HFFc6 (cell line): ENCODE results near the gene EIF3F. TPM values are rescaled to one million over a fixed set of nuclear protein-coding genes. Genes with fewer than 3 reads are reported as not detected.

ENCODE experiments used
- DNase-seq: peaks from one replicate; pipeline ENCODE4 v3.0.0-alpha.2; 2018
- H3K27ac Mint-ChIP-seq: 2 replicates; pipeline ENCODE4 v1.8.0; 2020; ENCODE audit warnings: mild to moderate bottlenecking, mixed read lengths
- H3K27me3 Mint-ChIP-seq: 2 replicates; pipeline ENCODE4 v1.8.0; 2021; ENCODE audit warnings: mild to moderate bottlenecking, moderate library complexity, mixed read lengths; ENCODE audit not compliant: insufficient read depth
- H3K36me3 Mint-ChIP-seq: 2 replicates; pipeline ENCODE4 v1.8.0; 2021; ENCODE audit warnings: low read depth, mixed read lengths
- H3K4me1 Mint-ChIP-seq: 2 replicates; pipeline ENCODE4 v1.8.0; 2020; ENCODE audit warnings: low read depth, mixed read lengths
- H3K4me3 Mint-ChIP-seq: 2 replicates; pipeline ENCODE4 v1.8.0; 2020; ENCODE audit warnings: mild to moderate bottlenecking, moderate library complexity, mixed read lengths
- H3K9me3 Mint-ChIP-seq: 2 replicates; pipeline ENCODE4 v1.8.0; 2020; ENCODE audit warnings: mild to moderate bottlenecking, mixed read lengths
- total RNA-seq, 6 experiments: library from RNA; stranded (reverse); fragmentation: NEBNext Ultra II Directional; extraction: Animal tissue kit (Norgen Biotek cat#: 25700); gene quantifications; 2 replicates in 1 of 6; 3 replicates in 5 of 6; pipeline ENCODE4 v1.2.3, GENCODE V29; 2021
- TF ChIP-seq, protein P1 (sequence below): fragments of 200-600 bp; sonication (generic); IDR thresholded peaks from 2 replicates; pipeline ENCODE4 v1.5.0; 2021; ENCODE audit warnings: antibody characterized with exemption, mild to moderate bottlenecking

EIF3F gene
- total RNA-seq, 6 experiments from 2014 or later = 312 to 407 (median 344) TPM

DNA sequence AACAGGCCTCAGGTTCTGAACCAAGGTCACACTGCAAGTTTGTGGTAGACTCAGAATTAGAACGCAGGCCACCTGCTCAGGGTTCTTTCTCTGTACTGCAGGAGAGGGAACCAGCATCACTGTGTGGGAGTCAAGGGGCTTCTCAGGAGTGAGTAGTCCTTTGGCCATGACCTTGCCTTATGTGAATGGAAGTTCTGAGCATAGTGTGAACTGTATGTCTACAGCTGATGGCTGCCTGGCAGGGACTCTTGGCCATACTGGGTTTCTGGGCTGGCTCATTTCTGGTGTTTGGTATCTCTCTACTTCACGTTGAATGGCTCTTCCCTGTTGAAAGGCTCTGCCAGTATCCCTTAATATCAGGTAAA lies 53.8 kb downstream of the EIF3F start:
- no peak overlapping the region for H3K4me3 Mint-ChIP-seq
- no peak for DNase-seq
- no peaks in the 10 kb centered on the region for H3K4me1 Mint-ChIP-seq
- no peaks in the 10 kb centered on the region for H3K36me3 Mint-ChIP-seq
- TF ChIP-seq, protein P1, sequence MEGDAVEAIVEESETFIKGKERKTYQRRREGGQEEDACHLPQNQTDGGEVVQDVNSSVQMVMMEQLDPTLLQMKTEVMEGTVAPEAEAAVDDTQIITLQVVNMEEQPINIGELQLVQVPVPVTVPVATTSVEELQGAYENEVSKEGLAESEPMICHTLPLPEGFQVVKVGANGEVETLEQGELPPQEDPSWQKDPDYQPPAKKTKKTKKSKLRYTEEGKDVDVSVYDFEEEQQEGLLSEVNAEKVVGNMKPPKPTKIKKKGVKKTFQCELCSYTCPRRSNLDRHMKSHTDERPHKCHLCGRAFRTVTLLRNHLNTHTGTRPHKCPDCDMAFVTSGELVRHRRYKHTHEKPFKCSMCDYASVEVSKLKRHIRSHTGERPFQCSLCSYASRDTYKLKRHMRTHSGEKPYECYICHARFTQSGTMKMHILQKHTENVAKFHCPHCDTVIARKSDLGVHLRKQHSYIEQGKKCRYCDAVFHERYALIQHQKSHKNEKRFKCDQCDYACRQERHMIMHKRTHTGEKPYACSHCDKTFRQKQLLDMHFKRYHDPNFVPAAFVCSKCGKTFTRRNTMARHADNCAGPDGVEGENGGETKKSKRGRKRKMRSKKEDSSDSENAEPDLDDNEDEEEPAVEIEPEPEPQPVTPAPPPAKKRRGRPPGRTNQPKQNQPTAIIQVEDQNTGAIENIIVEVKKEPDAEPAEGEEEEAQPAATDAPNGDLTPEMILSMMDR = no peak
- peaks cover 22% of the 10 kb centered on the region for H3K27me3 Mint-ChIP-seq
- no peaks in the 10 kb centered on the region; the same call in 1 of the 2 replicates for H3K9me3 Mint-ChIP-seq
- no peak overlapping the region for H3K27ac Mint-ChIP-seq

DNA sequence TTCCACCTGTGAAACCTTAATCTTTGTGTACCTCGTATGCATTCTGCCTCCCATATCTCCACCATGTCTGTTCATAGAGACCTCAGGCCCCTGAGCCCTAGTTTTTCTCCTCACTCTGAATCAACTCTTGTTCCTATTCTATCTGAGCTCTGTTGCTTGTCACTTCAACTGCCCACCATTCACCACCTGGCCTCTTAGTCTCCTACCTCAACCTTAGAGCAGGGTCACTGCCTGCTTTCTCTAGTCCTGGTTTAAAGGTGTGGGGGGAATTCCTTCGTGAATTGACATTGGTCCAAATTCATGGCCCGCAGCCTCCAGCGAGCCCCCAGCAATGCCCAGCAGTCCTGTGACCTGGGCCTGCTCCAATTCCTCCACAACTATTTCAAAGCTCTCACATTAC lies 54.4 kb downstream of the EIF3F start:
- Mint-ChIP-seq H3K36me3 (no peaks in the 10 kb centered on the region), H3K9me3 (no peaks in the 10 kb centered on the region; the same call in 1 of the 2 replicates), H3K4me1 (no peaks in the 10 kb centered on the region), H3K4me3 (no peak overlapping the region), H3K27me3 (peaks cover 22% of the 10 kb centered on the region), H3K27ac (no peak overlapping the region)
- no peak for DNase-seq
- TF ChIP-seq, protein P1 = no peak

DNA sequence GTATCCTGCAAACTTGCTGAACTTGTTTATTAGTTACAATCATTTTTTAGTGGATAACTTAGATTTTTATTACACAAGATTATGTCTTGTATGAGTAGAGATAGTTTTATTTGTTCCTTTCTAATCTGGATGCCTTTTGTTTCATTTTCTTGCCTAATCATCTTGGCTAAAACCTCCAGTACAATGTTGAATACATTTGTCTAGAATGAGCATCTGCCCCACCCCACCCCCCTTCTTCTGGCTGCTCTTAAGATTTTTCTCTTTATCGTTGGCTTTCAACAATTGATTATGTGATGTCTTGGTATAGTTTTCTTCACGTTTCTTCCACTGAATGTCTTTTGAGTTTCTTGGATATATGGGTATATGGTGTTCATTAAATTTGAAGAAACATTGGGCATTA lies 56.6 kb downstream of the EIF3F start:
- Mint-ChIP-seq H3K4me1 (no peaks in the 10 kb centered on the region), H3K36me3 (no peaks in the 10 kb centered on the region), H3K27ac (no peak overlapping the region), H3K4me3 (no peak overlapping the region), H3K27me3 (peaks cover 17% of the 10 kb centered on the region), H3K9me3 (no peaks in the 10 kb centered on the region; the same call in 1 of the 2 replicates)
- TF ChIP-seq, protein P1 = no peak
- no peak for DNase-seq

GRCh38 chr11:8045839-8046238 lies 58.7 kb downstream of the EIF3F start:
- Mint-ChIP-seq H3K4me3 (no peak overlapping the region), H3K36me3 (no peaks in the 10 kb centered on the region), H3K4me1 (no peaks in the 10 kb centered on the region), H3K9me3 (no peaks in the 10 kb centered on the region; the same call in 1 of the 2 replicates), H3K27ac (no peak overlapping the region), H3K27me3 (peaks cover 11% of the 10 kb centered on the region)
- no peak for DNase-seq
- TF ChIP-seq, protein P1 = no peak

GRCh38 chr11:8047382-8047781 lies 60.2 kb downstream of the EIF3F start:
- TF ChIP-seq, protein P1 = no peak
- Mint-ChIP-seq H3K9me3 (no peaks in the 10 kb centered on the region; the same call in 1 of the 2 replicates), H3K27me3 (peaks cover 6% of the 10 kb centered on the region), H3K4me1 (no peaks in the 10 kb centered on the region), H3K4me3 (no peak overlapping the region), H3K27ac (no peak overlapping the region), H3K36me3 (no peaks in the 10 kb centered on the region)
- DNase-seq = no peak

DNA sequence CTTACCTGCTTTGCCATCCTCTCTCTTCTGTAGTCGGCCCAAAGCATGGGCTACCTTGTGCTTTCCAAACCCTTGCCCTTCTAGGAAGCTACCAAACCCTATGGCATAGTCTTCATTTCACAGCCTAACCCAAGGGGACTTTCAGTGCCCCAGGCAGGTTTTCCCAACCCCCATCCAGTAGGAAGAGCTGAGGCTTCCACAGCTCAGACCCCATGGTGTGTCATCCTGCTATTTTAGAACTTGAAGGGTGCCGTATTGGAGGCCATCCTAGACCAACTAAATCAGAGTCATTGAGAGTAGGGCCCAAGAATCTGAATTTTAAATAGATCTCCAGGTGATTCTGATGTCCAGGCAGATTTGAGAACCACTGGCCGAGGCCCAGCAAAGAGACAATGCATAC lies 61.9 kb downstream of the EIF3F start:
- TF ChIP-seq, protein P1 = no peak
- no peak overlapping the region for H3K4me3 Mint-ChIP-seq
- no peaks in the 10 kb centered on the region for H3K36me3 Mint-ChIP-seq
- no peaks in the 10 kb centered on the region for H3K4me1 Mint-ChIP-seq
- H3K9me3 Mint-ChIP-seq = no peaks in the 10 kb centered on the region; the same call in 1 of the 2 replicates
- H3K27me3 Mint-ChIP-seq = peaks cover 6% of the 10 kb centered on the region
- no peak overlapping the region for H3K27ac Mint-ChIP-seq
- DNase-seq = no peak
